Adrenal gland (tissue), 12 donors: ENCODE measurements around the gene ZBTB49. TPM values are rescaled to one million over a fixed set of nuclear protein-coding genes. Genes with fewer than 3 reads are reported as not detected.

Experiments used
- DNase-seq, 7 donors: peaks; one replicate each; pipeline ENCODE4 v3.0.0-alpha.2; 2019 to 2020
- H3K27ac ChIP-seq, 5 donors: fragments of 200-600 bp; sonication (generic) in 4 of 5; 1 replicate in 3 of 5; 2 replicates in 2 of 5; pipeline versions ENCODE4 v1.5.1 to v1.8.0; 2016 to 2020; ENCODE audit warnings: mild to moderate bottlenecking in 1 of 5
- H3K27me3 ChIP-seq: fragments of 200-600 bp; 2 replicates; pipeline ENCODE4 v1.8.0; 2021
- H3K36me3 ChIP-seq, 2 donors: fragments of 200-600 bp; replicated peaks in 1 of 2; 1 replicate in 1 of 2; 2 replicates in 1 of 2; pipeline versions ENCODE4 v1.5.1 to v1.8.0; 2018 to 2022
- H3K4me1 ChIP-seq, 2 donors: fragments of 200-600 bp; replicated peaks in 1 of 2; 1 replicate in 1 of 2; 2 replicates in 1 of 2; pipeline versions ENCODE4 v1.5.1 to v1.8.0; 2018 to 2021
- H3K4me3 ChIP-seq, 4 donors: fragments of 200-600 bp; sonication (generic) in 3 of 4; one replicate each; pipeline ENCODE4 v1.5.1; 2016 to 2018
- H3K9me3 ChIP-seq, 3 donors: fragments of 200-600 bp; sonication (generic) in 1 of 3; replicated peaks in 1 of 3; 1 replicate in 2 of 3; 2 replicates in 1 of 3; pipeline versions ENCODE4 v1.5.1 to v1.8.0; 2016 to 2021
- CTCF ChIP-seq, 6 experiments: fragments of 450-650 bp in 4 of 6; fragments of 200-600 bp in 2 of 6; sonication (generic) in 1 of 6; IDR thresholded peaks; 1 replicate in 5 of 6; 2 replicates in 1 of 6; pipeline versions ENCODE4 v1.5.1 to v1.8.0; 2016 to 2021; ENCODE audit warnings: antibody characterized with exemption in 6 of 6, mild to moderate bottlenecking in 2 of 6, moderate library complexity in 1 of 6
- POLR2A ChIP-seq, 2 donors: fragments of 450-650 bp; IDR thresholded peaks; one replicate each; pipeline ENCODE4 v1.6.1; 2017; ENCODE audit warnings: antibody characterized with exemption in 2 of 2, mild to moderate bottlenecking in 2 of 2, moderate library complexity in 1 of 2
- WGBS, 4 donors: extraction: QIAGEN DNeasy Blood & Tissue Kit in 2 of 4; methylation state at CpG; one replicate each; pipeline versions ENCODE4 v1.1.5 to v1.1.7; 2013 to 2017; 5-methylcytosine and 5-hydroxymethylcytosine counted together
- intact Hi-C, 2 donors: fragments of 100-400 bp; cut with DNase I; formaldehyde crosslinking; loops; one replicate each; pipeline versions ENCODE4 v1.14.1 to v1.15.0; 2022 to 2023
- polyA plus RNA-seq, 3 donors: library from polyadenylated mRNA; stranded (reverse); fragments of 200-250 nt in 2 of 3; fragments of 350-450 nt in 1 of 3; fragmentation: Illumina TruSeq in 1 of 3; extraction: RNeasy Lipid Tissue Mini Kit (QIAGEN cat#74804) in 1 of 3; gene quantifications; one replicate each; pipeline ENCODE4 v1.2.3, GENCODE V29; 2013 to 2014
- total RNA-seq, 9 donors: library from RNA; depleted of rRNA in 4 of 9; stranded (reverse); fragments of >200 nt in 4 of 9; fragments of 120-200 nt in 1 of 9; fragmentation: NEBNext Ultra II Directional in 1 of 9; extraction: Animal tissue kit (Norgen Biotek cat#: 25700) in 1 of 9; gene quantifications; one replicate each; pipeline versions ENCODE4 v1.1.0 to v1.2.4, GENCODE V29; 2013 to 2023
- donor health status: healthy with polysubstance abuse.
- donor health status: Bipolar disorder and iron deficiency.
- donor health status: DM: yes; HTN: yes; CAD: no.
- donor health status: DM: no; HTN: no; CAD: no.
- donor health status: DM: no; HTN: no; CAD: no.
- donor health status: DM: yes; HTN: yes; CAD: no.

Gene ZBTB49
- total and polyA plus RNA-seq, 12 donors = 3.3 to 7.2 (median 4.7) TPM

- WGBS, 4 donors = 52 to 69% (median 62%) methylated on average over 6 of the region's 6 CpGs
Measured at GRCh38 chr4:4260185-4260751, 29.8 kb upstream of the ZBTB49 start.

GRCh38 chr4:4267981-4268380 lies 22.1 kb upstream of the ZBTB49 start:
- whole genome bisulfite sequencing, 4 donors = 24 to 50% (median 42%) methylated on average over 5 of the region's 5 CpGs
- H3K4me1 ChIP-seq = no peaks in the 10 kb centered on the region
- DNase-seq = peak; percentile 30 to 72 (median 60)
- TF ChIP-seq POLR2A (IDR thresholded peaks at IDR 0.05) (no peak), CTCF (IDR thresholded peaks at IDR 0.05) (no peak)
- H3K4me3 ChIP-seq = no peak overlapping the region
- peak overlapping the region in 1 of 5 donors; percentile 17 for H3K27ac ChIP-seq
- H3K9me3 ChIP-seq = no peaks in the 10 kb centered on the region
- H3K36me3 ChIP-seq = peaks cover 0 to 10% of the 10 kb centered on the region in 2 donors
- H3K27me3 ChIP-seq = no peaks in the 10 kb centered on the region
- intact Hi-C loops = no loop called here

More at GRCh38 chr4:4260185-4260751, 29.8 kb upstream of the ZBTB49 start:
- no peak overlapping the region for H3K27ac ChIP-seq
- no peaks in the 10 kb centered on the region for H3K4me1 ChIP-seq
- no peak for DNase-seq
- H3K36me3 ChIP-seq = no peaks in the 10 kb centered on the region
- H3K9me3 ChIP-seq = no peaks in the 10 kb centered on the region
- TF ChIP-seq CTCF (IDR thresholded peaks at IDR 0.05) (peak in 4 of 6 experiments; percentile 34 to 43 (median 38)), POLR2A (IDR thresholded peaks at IDR 0.05) (no peak)
- no peaks in the 10 kb centered on the region for H3K27me3 ChIP-seq
- H3K4me3 ChIP-seq = no peak overlapping the region
- intact Hi-C loops = no loop called here

GRCh38 chr4:4268776-4269175 lies 21.3 kb upstream of the ZBTB49 start:
- H3K27ac ChIP-seq = no peak overlapping the region

GRCh38 chr4:4269331-4269731 lies 20.7 kb upstream of the ZBTB49 start:
- WGBS, 4 donors = 89 to 93% (median 92%) methylated on average over 10 to 11 of the region's 11 CpGs
- DNase-seq = no peak
- TF ChIP-seq POLR2A (IDR thresholded peaks at IDR 0.05) (no peak), CTCF (IDR thresholded peaks at IDR 0.05) (no peak)
- Histone ChIP-seq H3K9me3 (no peaks in the 10 kb centered on the region), H3K4me1 (no peaks in the 10 kb centered on the region), H3K27ac (no peak overlapping the region), H3K4me3 (no peak overlapping the region), H3K36me3 (peaks cover 0 to 23% of the 10 kb centered on the region in 2 donors), H3K27me3 (no peaks in the 10 kb centered on the region)
- intact Hi-C loops = no loop called here

More at GRCh38 chr4:4268776-4269175, 21.3 kb upstream of the ZBTB49 start:
- no peak overlapping the region for H3K4me3 ChIP-seq
- no peak for DNase-seq
- no peaks in the 10 kb centered on the region for H3K9me3 ChIP-seq
- peaks cover 0 to 18% of the 10 kb centered on the region in 2 donors for H3K36me3 ChIP-seq
- 79 to 92% (median 87%) methylated on average over 1 of the region's 1 CpG for WGBS, 4 donors
- intact Hi-C loops = no loop called here
- no peaks in the 10 kb centered on the region for H3K27me3 ChIP-seq
- no peaks in the 10 kb centered on the region for H3K4me1 ChIP-seq
- TF ChIP-seq CTCF (IDR thresholded peaks at IDR 0.05) (no peak), POLR2A (IDR thresholded peaks at IDR 0.05) (no peak)
